Measurements from ENCODE around the gene KCNAB1. TPM values are rescaled to one million over a fixed set of nuclear protein-coding genes. Genes with fewer than 3 reads are reported as not detected.

Gene KCNAB1
- total and polyA plus RNA-seq, 2 donors (not counting 3 experiments of a cell fraction or from before 2014, with no cell fraction given): 0.21 TPM; not detected in 1

DNA sequence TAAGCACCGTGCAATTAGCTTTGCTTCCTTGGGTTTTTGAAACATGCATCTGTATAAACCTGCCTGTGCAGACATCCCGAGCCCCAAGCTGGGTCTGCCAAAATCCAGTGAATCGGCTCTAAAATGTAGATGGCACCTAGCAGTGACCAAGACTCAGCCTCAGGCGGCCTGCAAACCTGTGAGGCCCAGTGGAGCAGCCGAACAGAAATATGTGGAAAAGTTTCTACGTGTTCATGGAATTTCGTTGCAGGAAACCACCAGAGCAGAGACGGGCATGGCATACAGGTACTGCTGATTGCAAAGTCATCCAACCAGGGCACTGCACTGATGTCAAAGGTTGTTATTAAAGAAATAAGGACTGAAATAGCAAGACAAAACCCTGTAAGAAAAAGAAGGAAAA is 22.8 kb downstream of the KCNAB1 start:
- no peak for TF ChIP-seq POLR2A (IDR thresholded peaks at IDR 0.05; ENCODE audit: low read depth, low read length)
- TF ChIP-seq GATA2 (IDR thresholded peaks at IDR 0.05; ENCODE audit: insufficient read depth, insufficient read length, low read depth, low read length): no peak
- TF ChIP-seq MAX (IDR thresholded peaks at IDR 0.05; ENCODE audit: insufficient read depth, insufficient read length): no peak
- TF ChIP-seq FOS (IDR thresholded peaks at IDR 0.05; ENCODE audit: borderline replicate concordance, insufficient read depth, low read length): no peak
- TF ChIP-seq EZH2 (IDR thresholded peaks at IDR 0.05; ENCODE audit: borderline replicate concordance, low read depth, low read length, severe bottlenecking): no peak
- no peak for TF ChIP-seq MYC (IDR thresholded peaks at IDR 0.05; ENCODE audit: low read depth, low read length)
- no peak for TF ChIP-seq POLR2AphosphoS5 (IDR thresholded peaks at IDR 0.05; ENCODE audit: insufficient read depth, low read depth, low read length)
- TF ChIP-seq CTCF (IDR thresholded peaks at IDR 0.05; ENCODE audit: extremely low read depth in 1 of 2, insufficient read depth in 1 of 2, low read depth in 1 of 2, low read length in 2 of 2): no peak
- no peak for TF ChIP-seq JUN (IDR thresholded peaks at IDR 0.05; ENCODE audit: borderline replicate concordance, insufficient read depth, insufficient read length, low read depth)
- Histone ChIP-seq H3K4me3 (replicated peaks in 1 of 3; ENCODE audit: insufficient read depth in 1 of 3, low read depth in 1 of 3, low read length in 3 of 3) (no peak overlapping the region), H4K20me1 (replicated peaks; ENCODE audit: control insufficient read depth, extremely low read depth, insufficient read depth, low read length) (no peaks in the 10 kb centered on the region), H3K4me1 (ENCODE audit: control insufficient read depth, extremely low read depth, insufficient read depth, low read length) (peaks cover under 1% of the 10 kb centered on the region), H3K36me3 (ENCODE audit: control insufficient read depth in 2 of 2, extremely low read depth in 1 of 2, insufficient read depth in 2 of 2, low read length in 2 of 2) (no peaks in the 10 kb centered on the region), H3K27me3 (ENCODE audit: control insufficient read depth in 2 of 2, insufficient read depth in 2 of 2, low read length in 2 of 2) (peaks cover 10% of the 10 kb centered on the region in 2 experiments), H2AFZ (ENCODE audit: low read depth, low read length) (no peak overlapping the region), H3K9me1 (replicated peaks; ENCODE audit: control insufficient read depth, extremely low read depth, insufficient read depth, low read length) (no peaks in the 10 kb centered on the region), H3K4me2 (ENCODE audit: insufficient read depth, low read length) (no peak overlapping the region), H3K9ac (replicated peaks; ENCODE audit: extremely low read depth, insufficient read depth, low read length) (no peak overlapping the region), H3K27ac (ENCODE audit: insufficient read depth, low read depth, low read length) (no peak overlapping the region), H3K9me3 (replicated peaks; ENCODE audit: control insufficient read depth, insufficient read depth, low read length) (no peaks in the 10 kb centered on the region), H3K79me2 (ENCODE audit: control insufficient read depth, insufficient read depth, low read length) (no peaks in the 10 kb centered on the region)
- dilution Hi-C loops (cut with MboI; ENCODE audit: extremely low pct_ligation_motif_present, low sequenced_read_pairs) (no loop called here), intact Hi-C loops (cut with micrococcal nuclease) (no loop called here)
- BruUV-seq (replicated peaks): no TSS peak
- DNase-seq (ENCODE audit: low read depth, low spot score): no peak
- FAIRE-seq: no peak
- POLR2A ChIA-PET: no interaction called here
- CTCF ChIA-PET: interaction anchor here (1.1 kb wide), 1 partner anchor 99 kb away, joined by 4 read pairs; no protein-coding TSS in a partner anchor

Measured in endothelial cell of umbilical vein (primary cell).